ENCODE data around the gene ABCA8.
"Not testable (repeated sequence)": the region's sequence is repeated elsewhere in the genome, so short reads cannot be mapped to it uniquely, and the experiment has no call there.

The ABCA8 gene

DNA sequence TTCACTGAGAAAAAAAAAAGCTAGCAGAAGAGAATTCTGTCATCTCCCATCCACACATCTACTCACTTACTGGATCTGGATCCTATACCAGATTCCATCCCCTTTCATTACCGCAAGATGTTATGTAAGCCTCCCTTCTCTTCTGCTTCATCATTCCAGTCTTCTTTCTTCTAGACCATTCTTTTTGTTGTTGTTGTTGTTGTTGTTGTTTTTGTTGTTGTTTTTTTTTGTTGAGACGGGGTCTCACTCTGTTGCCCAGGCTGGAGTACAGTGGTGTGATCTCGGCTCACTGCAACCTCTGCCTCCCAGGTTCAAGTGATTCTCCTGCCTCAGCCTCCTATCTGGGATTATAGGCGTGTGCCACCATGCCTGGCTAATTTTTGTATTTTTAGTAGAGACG is 131.0 kb downstream of the ABCA8 start:
- DNase-seq (ENCODE audit: low read depth): not testable (repeated sequence)

DNA sequence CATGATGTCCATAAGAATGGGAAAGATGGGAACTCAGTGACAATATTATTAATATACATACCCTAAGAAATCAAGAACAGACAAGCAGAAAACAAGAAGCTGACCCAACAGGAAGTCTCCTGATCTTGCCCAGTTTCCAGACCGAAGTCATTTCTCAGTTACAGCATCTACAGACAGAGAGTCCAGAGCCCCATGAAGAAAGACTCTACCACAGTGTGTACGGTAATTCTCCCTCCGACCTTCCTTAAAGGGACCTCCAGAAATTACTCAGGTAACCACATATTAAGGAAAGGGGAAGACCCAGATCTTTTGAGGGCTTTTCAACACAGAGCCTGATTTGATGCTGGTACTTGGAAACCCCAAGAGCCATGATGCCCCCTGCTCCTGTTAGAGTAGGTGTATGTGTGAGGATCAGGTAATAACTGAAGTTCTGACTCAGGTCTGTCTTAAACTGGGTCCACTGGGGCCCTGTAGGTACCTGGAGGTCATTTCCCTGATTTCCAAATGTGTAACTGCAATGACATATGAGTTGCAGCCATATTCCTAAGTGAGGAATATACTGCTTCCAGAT is 132.4 kb downstream of the ABCA8 start:
- no peak for DNase-seq (ENCODE audit: low read depth)

- DNase-seq (ENCODE audit: low read depth): no peak
These were observed 133.1 kb downstream of the ABCA8 start for GRCh38 chr17:68821860-68822696.

DNA sequence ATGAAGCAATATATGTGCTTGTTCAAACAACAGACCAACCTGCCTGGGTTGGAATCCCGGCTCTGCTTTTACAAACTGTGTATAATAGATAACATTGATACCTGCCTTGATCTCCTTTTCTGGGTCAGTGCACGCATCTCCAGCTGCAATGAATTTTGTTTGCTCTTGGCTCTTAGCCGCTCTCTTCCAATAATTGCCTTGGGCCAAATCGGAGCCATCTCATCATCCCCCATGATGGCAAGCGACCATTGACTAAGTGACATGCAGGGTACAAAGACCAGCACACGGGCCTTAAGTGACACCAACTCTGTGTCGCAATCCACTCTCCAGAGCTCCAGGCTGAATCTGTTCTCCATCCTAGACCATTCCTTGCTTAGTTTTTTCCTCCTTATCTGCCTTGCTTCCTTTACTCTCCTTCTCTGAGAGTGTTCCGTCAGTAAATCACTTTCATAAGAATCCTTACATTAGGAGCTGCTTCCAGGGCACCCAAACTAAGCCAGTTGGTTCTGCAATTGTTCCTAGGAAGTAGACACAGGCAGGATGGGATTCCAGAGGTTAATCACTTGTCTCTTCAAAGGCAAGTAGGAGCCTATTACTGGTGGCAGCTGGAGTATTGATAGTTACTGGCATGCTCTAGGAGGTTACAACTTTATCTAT is 134.2 kb downstream of the ABCA8 start:
- DNase-seq (ENCODE audit: low read depth): no peak

DNA sequence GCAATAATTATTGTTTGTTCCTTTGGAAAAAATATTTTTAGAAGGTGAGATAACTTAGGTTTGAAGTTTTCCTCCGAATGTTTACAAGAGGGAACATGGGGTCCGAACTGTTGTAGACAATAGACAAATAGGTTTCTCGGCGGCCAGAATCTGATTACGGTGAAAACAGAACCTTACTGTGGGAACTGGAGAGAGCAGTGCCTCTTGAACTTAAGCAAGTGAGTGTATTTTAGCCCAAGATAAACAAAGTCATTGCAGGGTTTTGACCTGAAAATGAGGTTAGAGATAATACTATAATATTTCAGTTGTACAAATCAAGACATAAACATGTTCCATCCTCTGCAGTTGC is 134.7 kb downstream of the ABCA8 start:
- no peak for DNase-seq (ENCODE audit: low read depth)

DNA sequence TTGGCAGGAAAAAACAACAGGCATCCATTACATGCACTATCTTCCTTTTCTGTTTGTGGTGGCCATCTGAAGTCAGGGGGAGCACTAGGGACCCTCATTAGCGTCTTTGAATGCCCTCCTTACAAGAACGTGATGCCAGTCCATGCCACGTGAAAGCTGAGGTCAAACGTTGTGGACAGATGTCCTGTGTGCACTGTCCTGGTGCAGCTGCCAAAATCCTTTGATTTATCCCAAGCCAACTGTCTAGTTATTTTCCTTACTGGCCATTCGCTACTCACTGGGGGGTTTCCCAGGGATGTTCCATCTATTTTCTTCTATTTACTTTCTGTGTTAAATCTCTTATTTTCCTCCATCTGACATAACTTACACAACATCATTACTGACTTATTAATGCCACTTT is 135.7 kb downstream of the ABCA8 start:
- no peak for DNase-seq (ENCODE audit: low read depth)

All from stimulated activated CD8-positive, alpha-beta memory T cell treated with anti-CD3 and anti-CD28 coated beads, Interleukin-7, amount 100 ng/mL, for 24 hours (primary cell).